ENCODE measurements around the gene DNAJC15.

DNA sequence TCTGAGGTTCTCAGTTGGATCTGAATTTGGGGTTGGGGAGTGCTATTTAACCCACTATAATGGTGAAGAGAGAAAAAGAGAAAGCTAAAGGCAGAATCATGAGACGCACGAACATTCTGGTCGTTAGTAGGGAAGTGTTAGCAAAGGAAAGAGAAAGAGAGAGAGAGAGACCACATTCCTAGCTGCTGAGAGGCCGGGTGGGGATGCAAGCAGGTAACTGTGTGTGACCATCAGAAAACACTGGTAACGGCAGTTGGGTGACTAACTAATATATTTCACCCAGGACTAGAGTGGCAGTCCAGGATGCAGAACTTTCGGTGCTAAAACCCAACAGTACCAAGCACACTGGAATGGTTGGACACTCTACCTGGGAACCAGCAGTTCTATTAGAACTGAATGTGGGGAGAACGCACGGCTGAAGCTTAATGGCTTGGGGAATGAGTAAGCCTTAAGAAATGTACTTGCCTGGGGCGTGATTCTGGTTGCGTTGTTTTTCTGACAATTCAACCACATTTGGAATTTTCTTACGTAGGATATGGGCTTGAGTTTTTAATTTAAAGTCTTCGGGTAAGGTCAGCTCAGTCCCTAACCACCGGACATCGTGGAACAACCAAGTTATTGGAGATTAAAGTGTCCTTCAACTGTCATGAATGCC is 130.2 kb downstream of the DNAJC15 start:
- TF ChIP-seq, protein P1, sequence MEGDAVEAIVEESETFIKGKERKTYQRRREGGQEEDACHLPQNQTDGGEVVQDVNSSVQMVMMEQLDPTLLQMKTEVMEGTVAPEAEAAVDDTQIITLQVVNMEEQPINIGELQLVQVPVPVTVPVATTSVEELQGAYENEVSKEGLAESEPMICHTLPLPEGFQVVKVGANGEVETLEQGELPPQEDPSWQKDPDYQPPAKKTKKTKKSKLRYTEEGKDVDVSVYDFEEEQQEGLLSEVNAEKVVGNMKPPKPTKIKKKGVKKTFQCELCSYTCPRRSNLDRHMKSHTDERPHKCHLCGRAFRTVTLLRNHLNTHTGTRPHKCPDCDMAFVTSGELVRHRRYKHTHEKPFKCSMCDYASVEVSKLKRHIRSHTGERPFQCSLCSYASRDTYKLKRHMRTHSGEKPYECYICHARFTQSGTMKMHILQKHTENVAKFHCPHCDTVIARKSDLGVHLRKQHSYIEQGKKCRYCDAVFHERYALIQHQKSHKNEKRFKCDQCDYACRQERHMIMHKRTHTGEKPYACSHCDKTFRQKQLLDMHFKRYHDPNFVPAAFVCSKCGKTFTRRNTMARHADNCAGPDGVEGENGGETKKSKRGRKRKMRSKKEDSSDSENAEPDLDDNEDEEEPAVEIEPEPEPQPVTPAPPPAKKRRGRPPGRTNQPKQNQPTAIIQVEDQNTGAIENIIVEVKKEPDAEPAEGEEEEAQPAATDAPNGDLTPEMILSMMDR (IDR thresholded peaks at IDR 0.05), result no peak
- TF ChIP-seq POLR2A (IDR thresholded peaks at IDR 0.05) (no peak), POLR2AphosphoS5 (IDR thresholded peaks at IDR 0.05) (no peak)
